ENCODE data around the gene CYB5R3.

GRCh38 chr22:42608823-42609361 is 40.3 kb downstream of the CYB5R3 start:
- TF ChIP-seq, protein P1, sequence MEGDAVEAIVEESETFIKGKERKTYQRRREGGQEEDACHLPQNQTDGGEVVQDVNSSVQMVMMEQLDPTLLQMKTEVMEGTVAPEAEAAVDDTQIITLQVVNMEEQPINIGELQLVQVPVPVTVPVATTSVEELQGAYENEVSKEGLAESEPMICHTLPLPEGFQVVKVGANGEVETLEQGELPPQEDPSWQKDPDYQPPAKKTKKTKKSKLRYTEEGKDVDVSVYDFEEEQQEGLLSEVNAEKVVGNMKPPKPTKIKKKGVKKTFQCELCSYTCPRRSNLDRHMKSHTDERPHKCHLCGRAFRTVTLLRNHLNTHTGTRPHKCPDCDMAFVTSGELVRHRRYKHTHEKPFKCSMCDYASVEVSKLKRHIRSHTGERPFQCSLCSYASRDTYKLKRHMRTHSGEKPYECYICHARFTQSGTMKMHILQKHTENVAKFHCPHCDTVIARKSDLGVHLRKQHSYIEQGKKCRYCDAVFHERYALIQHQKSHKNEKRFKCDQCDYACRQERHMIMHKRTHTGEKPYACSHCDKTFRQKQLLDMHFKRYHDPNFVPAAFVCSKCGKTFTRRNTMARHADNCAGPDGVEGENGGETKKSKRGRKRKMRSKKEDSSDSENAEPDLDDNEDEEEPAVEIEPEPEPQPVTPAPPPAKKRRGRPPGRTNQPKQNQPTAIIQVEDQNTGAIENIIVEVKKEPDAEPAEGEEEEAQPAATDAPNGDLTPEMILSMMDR (IDR thresholded peaks at IDR 0.05) = no peak
- TF ChIP-seq POLR2AphosphoS5 (IDR thresholded peaks at IDR 0.05) = no peak
- no peak for TF ChIP-seq EP300 (IDR thresholded peaks at IDR 0.05; ENCODE audit: low read depth)
- no peak for TF ChIP-seq POLR2A (IDR thresholded peaks at IDR 0.05)
